H7 (cell line): ENCODE data around the gene GATAD2A. TPM values are rescaled to one million over a fixed set of nuclear protein-coding genes. Genes with fewer than 3 reads are reported as not detected.

ENCODE experiments used
- DNase-seq: peaks from one replicate; pipeline ENCODE4 v3.0.0; 2012
- H3K27me3 ChIP-seq: 2 replicates; pipeline ENCODE4 v1.6.0; 2011; ENCODE audit warnings: mild to moderate bottlenecking, low read length; ENCODE audit not compliant: control insufficient read depth, insufficient read depth
- H3K36me3 ChIP-seq: replicated peaks from 2 replicates; pipeline ENCODE4 v1.5.1; 2011; ENCODE audit warnings: low read length; ENCODE audit not compliant: control insufficient read depth, insufficient read depth
- H3K4me3 ChIP-seq: 2 replicates; pipeline ENCODE4 v1.5.1; 2011; ENCODE audit warnings: low read depth, mild to moderate bottlenecking, control low read depth, low read length, moderate library complexity; ENCODE audit not compliant: insufficient read depth
- total RNA-seq: library from RNA; depleted of rRNA; stranded (reverse); fragments of >200 nt; shearing (Covaris generic); gene quantifications from 2 replicates; pipeline ENCODE4 v1.2.3, GENCODE V29; 2014

Gene GATAD2A
- total RNA-seq, 1 experiment from 2014 or later: 104 TPM

- H3K36me3 ChIP-seq: peaks cover 11% of the 10 kb centered on the region
- DNase-seq: no peak
- no peaks in the 10 kb centered on the region for H3K27me3 ChIP-seq
- no peak overlapping the region; the same call in 1 of the 2 replicates for H3K4me3 ChIP-seq
These were observed 111.8 kb downstream of the GATAD2A start for GRCh38 chr19:19517235-19517619.

GRCh38 chr19:19520989-19521388, 115.5 kb downstream of the GATAD2A start:
- peaks cover 12% of the 10 kb centered on the region for H3K36me3 ChIP-seq

GRCh38 chr19:19523177-19523576, 117.7 kb downstream of the GATAD2A start:
- no peaks in the 10 kb centered on the region for H3K27me3 ChIP-seq
- peaks cover 14% of the 10 kb centered on the region for H3K36me3 ChIP-seq
- no peak overlapping the region for H3K4me3 ChIP-seq
- DNase-seq: no peak

More at GRCh38 chr19:19520989-19521388, 115.5 kb downstream of the GATAD2A start:
- DNase-seq: no peak
- no peak overlapping the region for H3K4me3 ChIP-seq
- H3K27me3 ChIP-seq: no peaks in the 10 kb centered on the region

- Histone ChIP-seq H3K36me3 (peaks cover 13% of the 10 kb centered on the region), H3K4me3 (no peak overlapping the region), H3K27me3 (no peaks in the 10 kb centered on the region)
- no peak for DNase-seq
These were observed 118.6 kb downstream of the GATAD2A start for GRCh38 chr19:19524053-19524452.

- peak; percentile 79 for DNase-seq
- H3K36me3 ChIP-seq: peaks cover 8% of the 10 kb centered on the region
- H3K27me3 ChIP-seq: no peaks in the 10 kb centered on the region
- H3K4me3 ChIP-seq: no peak overlapping the region
These were observed 120.3 kb downstream of the GATAD2A start for GRCh38 chr19:19525611-19526380.

GRCh38 chr19:19526581-19527370, 121.3 kb downstream of the GATAD2A start:
- Histone ChIP-seq H3K4me3 (no peak overlapping the region), H3K27me3 (no peaks in the 10 kb centered on the region), H3K36me3 (peaks cover 7% of the 10 kb centered on the region)
- DNase-seq: no peak

- Histone ChIP-seq H3K4me3 (no peak overlapping the region), H3K27me3 (no peaks in the 10 kb centered on the region), H3K36me3 (peaks cover 7% of the 10 kb centered on the region)
- no peak for DNase-seq
These were observed 121.8 kb downstream of the GATAD2A start for GRCh38 chr19:19527371-19527656.

GRCh38 chr19:19527674-19528625, 122.5 kb downstream of the GATAD2A start:
- no peak overlapping the region for H3K4me3 ChIP-seq
- H3K36me3 ChIP-seq: peaks cover 7% of the 10 kb centered on the region
- no peaks in the 10 kb centered on the region for H3K27me3 ChIP-seq
- no peak for DNase-seq

GRCh38 chr19:19528721-19529490, 123.4 kb downstream of the GATAD2A start, which contains the start of gene YJEFN3:
TSS of gene YJEFN3 (plus strand) at chr19:19528911. CDS start at chr19:19528933, 22 bp downstream.
- H3K27me3 ChIP-seq: no peaks in the 10 kb centered on the region
- peak; percentile 86 for DNase-seq
- H3K4me3 ChIP-seq: peak within 1 kb of the TSS; percentile 26
- H3K36me3 ChIP-seq: peaks cover 7% of the 10 kb centered on the region

- Histone ChIP-seq H3K4me3 (no peak overlapping the region), H3K36me3 (peaks cover 7% of the 10 kb centered on the region), H3K27me3 (no peaks in the 10 kb centered on the region)
- DNase-seq: no peak
These were observed 124.4 kb downstream of the GATAD2A start for GRCh38 chr19:19529783-19530422.

- DNase-seq: peak; percentile 85
- H3K27me3 ChIP-seq: no peaks in the 10 kb centered on the region
These were observed 124.9 kb downstream of the GATAD2A start for GRCh38 chr19:19530423-19530804.

GRCh38 chr19:19530889-19531288, 125.4 kb downstream of the GATAD2A start:
- Histone ChIP-seq H3K36me3 (peaks cover 6% of the 10 kb centered on the region), H3K4me3 (no peak overlapping the region), H3K27me3 (no peaks in the 10 kb centered on the region)
- no peak for DNase-seq

More at GRCh38 chr19:19530423-19530804, 124.9 kb downstream of the GATAD2A start:
- peaks cover 6% of the 10 kb centered on the region for H3K36me3 ChIP-seq
- H3K4me3 ChIP-seq: no peak overlapping the region
